Fibroblast of lung (primary cell): Measurements from ENCODE around the gene KIF16B. TPM values are rescaled to one million over a fixed set of nuclear protein-coding genes. Genes with fewer than 3 reads are reported as not detected.
"Not testable (repeated sequence)": the region's sequence is repeated elsewhere in the genome, so short reads cannot be mapped to it uniquely, and the experiment has no call there.

Experiments used
- DNase-seq, 2 donors: peaks; one replicate each; pipeline versions ENCODE4 v3.0.0 to v3.0.0-alpha.2; 2010; ENCODE audit warnings: low read depth in 2 of 2
- H2AFZ ChIP-seq: 2 replicates; pipeline ENCODE4 v1.5.1; 2012; ENCODE audit warnings: low read length, control low read depth, inconsistent platforms
- H3K27ac ChIP-seq: 2 replicates; pipeline ENCODE4 v1.5.1; 2011; ENCODE audit warnings: low read length, control low read depth; ENCODE audit not compliant: insufficient read depth
- H3K27me3 ChIP-seq: 2 replicates; pipeline ENCODE4 v1.5.1; 2011; ENCODE audit warnings: mild to moderate bottlenecking, low read length; ENCODE audit not compliant: control insufficient read depth, insufficient read depth
- H3K36me3 ChIP-seq: 2 replicates; pipeline ENCODE4 v1.5.1; 2011; ENCODE audit warnings: low read length; ENCODE audit not compliant: control insufficient read depth, insufficient read depth
- H3K4me1 ChIP-seq: 2 replicates; pipeline ENCODE4 v1.5.1; 2011; ENCODE audit warnings: low read length; ENCODE audit not compliant: control insufficient read depth, insufficient read depth; ENCODE audit errors: extremely low read depth
- H3K4me2 ChIP-seq: 2 replicates; pipeline ENCODE4 v1.5.1; 2011; ENCODE audit warnings: low read length, control low read depth; ENCODE audit not compliant: insufficient read depth; ENCODE audit errors: extremely low read depth
- H3K4me3 ChIP-seq, 4 experiments: fragments of 200-600 bp in 1 of 4; sonication (generic) in 1 of 4; replicated peaks in 1 of 4; 2 replicates each; pipeline ENCODE4 v1.5.1; 2011 to 2016; ENCODE audit warnings: low read length in 4 of 4, low read depth in 3 of 4, mild to moderate bottlenecking in 3 of 4, control low read depth in 2 of 4, inconsistent platforms in 1 of 4, mixed read lengths in 1 of 4; ENCODE audit not compliant: insufficient read depth in 1 of 4; ENCODE audit errors: control extremely low read depth in 1 of 4
- H3K79me2 ChIP-seq: 2 replicates; pipeline ENCODE4 v1.5.1; 2012; ENCODE audit warnings: mild to moderate bottlenecking, low read length, inconsistent platforms; ENCODE audit not compliant: control insufficient read depth, insufficient read depth
- H3K9ac ChIP-seq: 2 replicates; pipeline ENCODE4 v1.5.1; 2011; ENCODE audit warnings: mild to moderate bottlenecking, low read length, control low read depth; ENCODE audit not compliant: insufficient read depth
- H3K9me3 ChIP-seq: 2 replicates; pipeline ENCODE4 v1.5.1; 2012; ENCODE audit warnings: low read depth, low read length; ENCODE audit not compliant: control insufficient read depth, insufficient read depth
- H4K20me1 ChIP-seq: 2 replicates; pipeline ENCODE4 v1.5.1; 2011; ENCODE audit warnings: low read length; ENCODE audit not compliant: control insufficient read depth, insufficient read depth; ENCODE audit errors: extremely low read depth
- CTCF ChIP-seq, 2 donors: IDR thresholded peaks in 1 of 2; conservative IDR thresholded peaks in 1 of 2; 1 replicate in 1 of 2; 2 replicates in 1 of 2; pipeline ENCODE4 v1.5.1; 2011 to 2012; ENCODE audit warnings: low read length in 2 of 2, control low read depth in 1 of 2, inconsistent platforms in 1 of 2, low read depth in 1 of 2, mild to moderate bottlenecking in 1 of 2
- EZH2 ChIP-seq: IDR thresholded peaks from 2 replicates; pipeline ENCODE4 v1.5.1; 2012; ENCODE audit warnings: low read length, control low read depth, mild to moderate bottlenecking; ENCODE audit errors: missing control alignments
- polyA plus RNA-seq, 2 donors: library from polyadenylated mRNA; depleted of rRNA in 1 of 2; stranded (reverse) in 1 of 2; unstranded in 1 of 2; fragments of >200 nt; gene quantifications; 2 replicates each; pipeline ENCODE4 v1.2.1, GENCODE V29; 2011 to 2012; ENCODE audit warnings: missing spikeins in 1 of 2
- total RNA-seq: library from RNA; depleted of rRNA; stranded (reverse); fragments of >200 nt; gene quantifications from 2 replicates; pipeline ENCODE4 v1.2.1, GENCODE V29; 2014

The KIF16B gene
- total and polyA plus RNA-seq, 2 donors (not counting 1 experiment from before 2014, with no cell fraction given), result 7.7 to 17.3 TPM

GRCh38 chr20:16440686-16441085 is 132.6 kb downstream of the KIF16B start:
- Histone ChIP-seq H3K9ac (no peak overlapping the region), H3K27me3 (no peaks in the 10 kb centered on the region), H3K9me3 (no peaks in the 10 kb centered on the region), H3K27ac (no peak overlapping the region), H3K79me2 (no peaks in the 10 kb centered on the region), H2AFZ (no peak overlapping the region), H3K4me1 (no peaks in the 10 kb centered on the region), H3K36me3 (no peaks in the 10 kb centered on the region), H3K4me3 (no peak overlapping the region), H4K20me1 (no peaks in the 10 kb centered on the region), H3K4me2 (no peak overlapping the region)
- no peak for DNase-seq
- TF ChIP-seq CTCF (conservative IDR thresholded peaks at IDR 0.05 in 1 of 2, IDR thresholded peaks at IDR 0.05 in 1 of 2; ENCODE audit: low read depth in 1 of 2, low read length in 2 of 2) (no peak), EZH2 (no peak)

GRCh38 chr20:16439540-16439939 is 133.7 kb downstream of the KIF16B start:
- H3K27me3 ChIP-seq, H3K9me3 ChIP-seq, H3K4me2 ChIP-seq, H3K9ac ChIP-seq, H3K4me3 ChIP-seq, H3K27ac ChIP-seq, H4K20me1 ChIP-seq, H2AFZ ChIP-seq, H3K4me1 ChIP-seq, DNase-seq, H3K36me3 ChIP-seq, H3K79me2 ChIP-seq: not testable (repeated sequence)

GRCh38 chr20:16438100-16438499 is 135.1 kb downstream of the KIF16B start:
- H3K4me2 ChIP-seq, result no peak overlapping the region
- H3K4me1 ChIP-seq, result no peaks in the 10 kb centered on the region
- no peak overlapping the region for H3K4me3 ChIP-seq
- no peak overlapping the region for H3K9ac ChIP-seq
- H4K20me1 ChIP-seq, result no peaks in the 10 kb centered on the region
- H3K36me3 ChIP-seq, result no peaks in the 10 kb centered on the region
- TF ChIP-seq EZH2 (no peak), CTCF (conservative IDR thresholded peaks at IDR 0.05 in 1 of 2, IDR thresholded peaks at IDR 0.05 in 1 of 2; ENCODE audit: low read depth in 1 of 2, low read length in 2 of 2) (no peak)
- no peaks in the 10 kb centered on the region for H3K9me3 ChIP-seq
- no peaks in the 10 kb centered on the region for H3K27me3 ChIP-seq
- DNase-seq, result no peak
- no peak overlapping the region for H2AFZ ChIP-seq
- no peak overlapping the region for H3K27ac ChIP-seq
- H3K79me2 ChIP-seq, result no peaks in the 10 kb centered on the region
